ENCODE data around the gene AHNAK.

AHNAK gene

GRCh38 chr11:62494246-62494645 is 52.4 kb downstream of the AHNAK start:
- DNase-seq (ENCODE audit: low spot score), result no peak

- DNase-seq (ENCODE audit: low spot score), result no peak
Measured at GRCh38 chr11:62493801-62494200, 52.8 kb downstream of the AHNAK start.

GRCh38 chr11:62492586-62492985 is 54.0 kb downstream of the AHNAK start:
- DNase-seq (ENCODE audit: low spot score), result no peak

- DNase-seq (ENCODE audit: low spot score), result no peak
Measured at GRCh38 chr11:62491571-62492329, 54.9 kb downstream of the AHNAK start.

GRCh38 chr11:62489204-62489603 is 57.4 kb downstream of the AHNAK start:
- peak; percentile 73 for DNase-seq (ENCODE audit: low spot score)

- no peak for DNase-seq (ENCODE audit: low spot score)
Measured at GRCh38 chr11:62487738-62488551, 58.7 kb downstream of the AHNAK start.

GRCh38 chr11:62487136-62487535 is 59.5 kb downstream of the AHNAK start:
- no peak for DNase-seq (ENCODE audit: low spot score)

- DNase-seq (ENCODE audit: low spot score), result no peak
Measured at GRCh38 chr11:62484352-62484751, 62.3 kb downstream of the AHNAK start.

- DNase-seq (ENCODE audit: low spot score), result no peak
Measured at GRCh38 chr11:62482753-62483152, 63.9 kb downstream of the AHNAK start.

- peak; percentile 19 for DNase-seq (ENCODE audit: low spot score)
Measured at GRCh38 chr11:62479631-62480201, 66.9 kb downstream of the AHNAK start.

- no peak for DNase-seq (ENCODE audit: low spot score)
Measured at GRCh38 chr11:62477927-62478326, 68.7 kb downstream of the AHNAK start.

GRCh38 chr11:62472063-62472884 is 74.3 kb downstream of the AHNAK start:
- peak; percentile 55 for DNase-seq (ENCODE audit: low spot score)

- no peak for DNase-seq (ENCODE audit: low spot score)
Measured at GRCh38 chr11:62471603-62472002, 75.0 kb downstream of the AHNAK start.

- no peak for DNase-seq (ENCODE audit: low spot score)
Measured at GRCh38 chr11:62468577-62468976, 78.0 kb downstream of the AHNAK start.

GRCh38 chr11:62466444-62466843 is 80.2 kb downstream of the AHNAK start:
- no peak for DNase-seq (ENCODE audit: low spot score)

GRCh38 chr11:62464655-62465054 is 82.0 kb downstream of the AHNAK start:
- no peak for DNase-seq (ENCODE audit: low spot score)

GRCh38 chr11:62463121-62463542 is 83.5 kb downstream of the AHNAK start:
- DNase-seq (ENCODE audit: low spot score), result peak; percentile 57

- DNase-seq (ENCODE audit: low spot score), result no peak
Measured at GRCh38 chr11:62462508-62462892, 84.1 kb downstream of the AHNAK start.

- DNase-seq (ENCODE audit: low spot score), result peak; percentile 70
Measured at GRCh38 chr11:62461740-62462507, 84.7 kb downstream of the AHNAK start.

- peak; percentile 32 for DNase-seq (ENCODE audit: low spot score)
Measured at GRCh38 chr11:62459080-62459479, 87.5 kb downstream of the AHNAK start.
